SK-N-SH (cell line): Measurements from ENCODE around the gene ZNF354C. TPM values are rescaled to one million over a fixed set of nuclear protein-coding genes. Genes with fewer than 3 reads are reported as not detected.

Experiments
- CTCF ChIA-PET: fragments of 300-600, 350-600 bp; formaldehyde crosslinking; extraction: SDS; loops from one replicate; lab custom pipeline; 2021; lab: Yijun Ruan, JAX
- POLR2A ChIA-PET: fragments of 350-600 bp; sonication (Branson Sonifier 250); formaldehyde crosslinking; extraction: SDS; loops from one replicate; lab custom pipeline; 2020; ENCODE audit warnings: antibody characterized with exemption, inconsistent platforms; lab: Yijun Ruan, JAX
- DNase-seq: peaks from one replicate; pipeline ENCODE4 v3.0.0; 2012
- H2AFZ ChIP-seq: fragments of 200-600 bp; sonication (generic); 2 replicates; pipeline ENCODE4 v1.8.1; 2016; ENCODE audit warnings: antibody characterized with exemption, mild to moderate bottlenecking, low read depth
- H3F3A ChIP-seq: fragments of 200-600 bp; sonication (generic); replicated peaks from 2 replicates; pipeline ENCODE3; 2016; ENCODE audit warnings: antibody characterized with exemption, mild to moderate bottlenecking; ENCODE audit not compliant: insufficient read depth
- H3K27ac ChIP-seq, 2 experiments: fragments of 200-500 bp in 1 of 2; fragments of 200-600 bp in 1 of 2; sonication (Bioruptor generic) in 1 of 2; sonication (generic), shearing (Covaris generic) in 1 of 2; 2 replicates each; pipeline versions ENCODE4 v1.5.1 to v1.6.1; 2014 to 2016; ENCODE audit warnings: low read depth in 2 of 2, inconsistent platforms in 1 of 2, low read length in 1 of 2, mild to moderate bottlenecking in 1 of 2, mixed read lengths in 1 of 2
- H3K27me3 ChIP-seq: fragments of 200-600 bp; sonication (generic), shearing (Covaris generic); 2 replicates; pipeline ENCODE4 v1.6.1; 2016; ENCODE audit warnings: mixed run types; ENCODE audit not compliant: insufficient read depth
- H3K36me3 ChIP-seq, 2 experiments: fragments of 200-500 bp in 1 of 2; fragments of 200-600 bp in 1 of 2; sonication (Bioruptor generic) in 1 of 2; sonication (generic) in 1 of 2; replicated peaks in 1 of 2; 2 replicates each; pipeline versions ENCODE3 to v1.5.1; 2014 to 2016; ENCODE audit warnings: low read length in 1 of 2, mild to moderate bottlenecking in 1 of 2; ENCODE audit not compliant: insufficient read depth in 2 of 2, control insufficient read depth in 1 of 2
- H3K4me1 ChIP-seq, 2 experiments: fragments of 200-500 bp in 1 of 2; fragments of 200-600 bp in 1 of 2; sonication (Bioruptor generic) in 1 of 2; sonication (generic), shearing (Covaris generic) in 1 of 2; 2 replicates each; pipeline versions ENCODE4 v1.5.1 to v1.6.1; 2014 to 2016; ENCODE audit warnings: low read depth in 1 of 2, low read length in 1 of 2, mixed run types in 1 of 2; ENCODE audit not compliant: insufficient read depth in 2 of 2, control insufficient read depth in 1 of 2
- H3K4me2 ChIP-seq: fragments of 200-600 bp; sonication (generic), shearing (Covaris generic); 2 replicates; pipeline ENCODE4 v1.6.1; 2017; ENCODE audit warnings: mixed run types
- H3K4me3 ChIP-seq, 2 experiments: fragments of 200-500 bp in 1 of 2; fragments of 200-600 bp in 1 of 2; sonication (Bioruptor generic) in 1 of 2; sonication (generic), shearing (Covaris generic) in 1 of 2; 2 replicates each; pipeline versions ENCODE4 v1.5.1 to v1.8.1; 2014 to 2016; ENCODE audit warnings: low read depth in 2 of 2, inconsistent platforms in 1 of 2, low read length in 1 of 2, mild to moderate bottlenecking in 1 of 2, mixed read lengths in 1 of 2, moderate library complexity in 1 of 2
- H3K79me2 ChIP-seq: fragments of 200-600 bp; sonication (generic); 2 replicates; pipeline ENCODE4 v1.8.1; 2017; ENCODE audit warnings: mild to moderate bottlenecking; ENCODE audit not compliant: insufficient read depth
- H3K9ac ChIP-seq: fragments of 200-600 bp; sonication (generic); 2 replicates; pipeline ENCODE4 v1.6.1; 2017; ENCODE audit warnings: mixed run types
- H3K9me2 ChIP-seq: fragments of 200-600 bp; sonication (generic); 2 replicates; pipeline ENCODE4 v1.6.1; 2017; ENCODE audit warnings: mixed run types
- H3K9me3 ChIP-seq: fragments of 200-600 bp; sonication (generic); 2 replicates; pipeline ENCODE4 v1.6.1; 2017; ENCODE audit warnings: mixed run types, mild to moderate bottlenecking, moderate library complexity
- H4K20me1 ChIP-seq: fragments of 200-600 bp; sonication (generic); 2 replicates; pipeline ENCODE4 v1.6.1; 2017; ENCODE audit warnings: mild to moderate bottlenecking, mixed run types; ENCODE audit not compliant: insufficient read depth
- CHD2 ChIP-seq: fragments of 150-350 bp; IDR thresholded peaks from 2 replicates; pipeline ENCODE4 v1.6.1; 2018; ENCODE audit warnings: low read length; ENCODE audit not compliant: partially characterized antibody
- GABPA ChIP-seq: IDR thresholded peaks from 2 replicates; pipeline ENCODE4 v1.4.0; 2012; ENCODE audit warnings: low read depth, mild to moderate bottlenecking
- POLR2AphosphoS5 ChIP-seq: IDR thresholded peaks from 2 replicates; pipeline ENCODE4 v1.6.1; 2012; ENCODE audit warnings: low read depth, low read length
- RCOR1 ChIP-seq: fragments of 150-350 bp; IDR thresholded peaks from 2 replicates; pipeline ENCODE4 v1.6.1; 2017; ENCODE audit warnings: antibody characterized with exemption, low read length
- REST ChIP-seq: IDR thresholded peaks from 2 replicates; pipeline ENCODE4 v1.6.1; 2012; ENCODE audit warnings: mild to moderate bottlenecking, low read depth, low read length, moderate library complexity
- RFX5 ChIP-seq: IDR thresholded peaks from 2 replicates; pipeline ENCODE4 v1.6.1; 2012; ENCODE audit warnings: mild to moderate bottlenecking, improper control_type of control experiment, low read length
- SMC3 ChIP-seq: IDR thresholded peaks from 2 replicates; pipeline ENCODE4 v1.6.1; 2012; ENCODE audit warnings: low read depth, low read length, improper control_type of control experiment
- TCF12 ChIP-seq: IDR thresholded peaks from 2 replicates; pipeline ENCODE4 v1.4.0; 2012
- TEAD4 ChIP-seq: IDR thresholded peaks from 2 replicates; pipeline ENCODE4 v1.4.0; 2012; ENCODE audit warnings: mild to moderate bottlenecking, borderline replicate concordance; ENCODE audit not compliant: insufficient read depth
- USF2 ChIP-seq: fragments of 150-350 bp; IDR thresholded peaks from 2 replicates; pipeline ENCODE4 v1.6.1; 2017; ENCODE audit warnings: antibody characterized with exemption, low read length, low read depth, borderline replicate concordance
- YY1 ChIP-seq: IDR thresholded peaks from 2 replicates; pipeline ENCODE4 v1.4.0; 2012; ENCODE audit warnings: low read depth, mild to moderate bottlenecking
- WGBS: methylation state at CpG from one replicate; pipeline ENCODE4 v1.1.6; 2017; ENCODE audit warnings: low lambda C conversion rate; 5-methylcytosine and 5-hydroxymethylcytosine counted together
- polyA plus RNA-seq, 3 experiments: library from polyadenylated mRNA; depleted of rRNA; stranded (reverse); fragments of >200 nt; gene quantifications; 2 replicates each; pipeline ENCODE4 v1.2.3, GENCODE V29; 2012
- TF ChIP-seq, protein P1 (sequence below): IDR thresholded peaks from 2 replicates; pipeline ENCODE4; 2012
- TF ChIP-seq, protein P2 (sequence below): fragments of 200-600 bp; sonication (generic); IDR thresholded peaks from 2 replicates; pipeline ENCODE4 v1.6.1; 2017; ENCODE audit warnings: antibody characterized with exemption, mild to moderate bottlenecking, moderate library complexity

ZNF354C gene
- polyA plus RNA-seq, 1 of the 3 experiments (the other 2 are of a cell fraction): 1.1 TPM

DNA sequence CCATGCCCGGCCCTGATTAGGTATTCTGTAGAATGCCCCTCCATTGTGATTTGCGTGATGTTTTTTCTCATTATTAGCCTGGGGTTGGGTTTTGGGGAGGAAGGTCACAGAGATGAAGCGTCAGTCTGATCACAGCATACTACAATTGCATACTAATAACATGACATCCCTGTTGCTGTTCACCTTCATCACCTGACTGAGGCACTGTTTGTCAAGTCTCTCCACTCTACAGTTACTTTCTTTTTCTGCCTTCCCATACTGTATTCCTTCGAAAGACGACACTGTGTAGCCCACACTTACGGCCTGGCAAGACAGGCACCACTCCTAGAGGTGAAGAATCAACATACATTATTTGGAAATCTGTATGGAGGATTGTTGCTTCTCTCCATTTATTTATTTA, 5.5 kb downstream of the ZNF354C start:
- H4K20me1 ChIP-seq: no peaks in the 10 kb centered on the region
- TF ChIP-seq, protein P1, sequence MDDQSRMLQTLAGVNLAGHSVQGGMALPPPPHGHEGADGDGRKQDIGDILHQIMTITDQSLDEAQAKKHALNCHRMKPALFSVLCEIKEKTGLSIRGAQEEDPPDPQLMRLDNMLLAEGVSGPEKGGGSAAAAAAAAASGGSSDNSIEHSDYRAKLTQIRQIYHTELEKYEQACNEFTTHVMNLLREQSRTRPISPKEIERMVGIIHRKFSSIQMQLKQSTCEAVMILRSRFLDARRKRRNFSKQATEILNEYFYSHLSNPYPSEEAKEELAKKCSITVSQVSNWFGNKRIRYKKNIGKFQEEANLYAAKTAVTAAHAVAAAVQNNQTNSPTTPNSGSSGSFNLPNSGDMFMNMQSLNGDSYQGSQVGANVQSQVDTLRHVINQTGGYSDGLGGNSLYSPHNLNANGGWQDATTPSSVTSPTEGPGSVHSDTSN: no peak
- TF ChIP-seq, all 33 proteins: peak for 0
- H3K4me2 ChIP-seq: no peak overlapping the region
- no peak overlapping the region for H2AFZ ChIP-seq
- DNase-seq: no peak
- peaks cover 17% of the 10 kb centered on the region for H3K79me2 ChIP-seq
- H3K36me3 ChIP-seq: peaks cover 32 to 35% of the 10 kb centered on the region in 2 experiments
- no peaks in the 10 kb centered on the region for H3F3A ChIP-seq
- no peak overlapping the region for H3K4me3 ChIP-seq
- H3K9ac ChIP-seq: no peak overlapping the region
- no peaks in the 10 kb centered on the region for H3K9me2 ChIP-seq
- no peak overlapping the region for H3K27ac ChIP-seq
- no peaks in the 10 kb centered on the region for H3K27me3 ChIP-seq
- POLR2A ChIA-PET: no interaction called here
- WGBS: 87% methylated on average over 6 of the region's 6 CpGs
- CTCF ChIA-PET: no interaction called here
- H3K4me1 ChIP-seq: peaks cover 0 to 8% of the 10 kb centered on the region in 2 experiments; a peak in 1 of 4 replicates
- H3K9me3 ChIP-seq: 0 out of 2 replicates have a peak, but pooled peaks cover 3% of the 10 kb centered on the region

DNA sequence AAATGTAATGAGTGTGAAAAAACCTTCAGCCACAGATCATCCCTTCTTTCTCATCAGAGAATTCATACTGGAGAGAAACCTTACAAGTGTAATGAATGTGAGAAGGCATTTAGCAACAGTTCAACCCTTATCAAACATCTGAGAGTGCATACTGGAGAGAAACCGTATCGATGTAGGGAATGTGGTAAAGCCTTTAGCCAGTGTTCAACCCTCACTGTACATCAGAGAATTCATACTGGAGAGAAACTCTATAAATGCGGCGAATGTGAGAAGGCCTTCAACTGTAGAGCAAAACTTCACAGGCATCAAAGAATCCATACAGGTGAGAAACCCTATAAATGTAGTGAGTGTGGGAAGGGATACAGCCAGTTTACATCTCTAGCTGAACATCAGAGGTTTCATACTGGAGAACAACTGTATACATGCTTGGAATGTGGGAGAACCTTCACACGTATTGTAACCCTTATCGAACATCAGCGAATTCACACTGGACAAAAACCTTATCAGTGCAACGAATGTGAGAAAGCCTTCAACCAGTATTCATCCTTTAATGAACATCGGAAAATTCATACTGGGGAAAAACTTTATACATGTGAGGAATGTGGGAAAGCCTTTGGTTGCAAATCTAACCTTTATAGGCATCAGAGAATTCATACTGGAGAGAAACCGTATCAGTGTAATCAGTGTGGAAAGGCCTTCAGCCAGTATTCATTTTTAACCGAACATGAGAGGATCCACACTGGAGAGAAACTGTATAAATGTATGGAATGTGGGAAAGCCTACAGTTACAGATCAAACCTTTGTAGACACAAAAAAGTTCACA, 19.2 kb downstream of the ZNF354C start:
- Histone ChIP-seq H3K4me3 (peak overlapping the region in 1 of 2 experiments; percentile 21; a peak in 1 of 4 replicates), H3K27me3 (no peaks in the 10 kb centered on the region), H3K36me3 (peaks cover 33 to 68% of the 10 kb centered on the region in 2 experiments), H3F3A (no peaks in the 10 kb centered on the region), H3K9ac (no peak overlapping the region), H3K4me2 (no peak overlapping the region), H3K27ac (no peak overlapping the region), H2AFZ (no peak overlapping the region), H4K20me1 (no peaks in the 10 kb centered on the region), H3K79me2 (no peaks in the 10 kb centered on the region), H3K9me3 (peaks cover 31% of the 10 kb centered on the region), H3K9me2 (no peaks in the 10 kb centered on the region), H3K4me1 (no peaks in the 10 kb centered on the region)
- POLR2A ChIA-PET: no interaction called here
- TF ChIP-seq POLR2AphosphoS5 (no peak), TCF12 (no peak), REST (no peak), GABPA (no peak), RCOR1 (no peak), RFX5 (no peak), CHD2 (no peak), YY1 (no peak), USF2 (no peak), TEAD4 (no peak), SMC3 (no peak)
- TF ChIP-seq, protein P2, sequence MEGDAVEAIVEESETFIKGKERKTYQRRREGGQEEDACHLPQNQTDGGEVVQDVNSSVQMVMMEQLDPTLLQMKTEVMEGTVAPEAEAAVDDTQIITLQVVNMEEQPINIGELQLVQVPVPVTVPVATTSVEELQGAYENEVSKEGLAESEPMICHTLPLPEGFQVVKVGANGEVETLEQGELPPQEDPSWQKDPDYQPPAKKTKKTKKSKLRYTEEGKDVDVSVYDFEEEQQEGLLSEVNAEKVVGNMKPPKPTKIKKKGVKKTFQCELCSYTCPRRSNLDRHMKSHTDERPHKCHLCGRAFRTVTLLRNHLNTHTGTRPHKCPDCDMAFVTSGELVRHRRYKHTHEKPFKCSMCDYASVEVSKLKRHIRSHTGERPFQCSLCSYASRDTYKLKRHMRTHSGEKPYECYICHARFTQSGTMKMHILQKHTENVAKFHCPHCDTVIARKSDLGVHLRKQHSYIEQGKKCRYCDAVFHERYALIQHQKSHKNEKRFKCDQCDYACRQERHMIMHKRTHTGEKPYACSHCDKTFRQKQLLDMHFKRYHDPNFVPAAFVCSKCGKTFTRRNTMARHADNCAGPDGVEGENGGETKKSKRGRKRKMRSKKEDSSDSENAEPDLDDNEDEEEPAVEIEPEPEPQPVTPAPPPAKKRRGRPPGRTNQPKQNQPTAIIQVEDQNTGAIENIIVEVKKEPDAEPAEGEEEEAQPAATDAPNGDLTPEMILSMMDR: no peak
- CTCF ChIA-PET: interaction anchor here (1.5 kb wide), 1 partner anchor 9 kb away, joined by 4 read pairs; no protein-coding TSS in a partner anchor
- WGBS: 89% methylated on average over 11 of the region's 11 CpGs
- no peak for DNase-seq
